ENCODE results near the gene NME3. TPM values are rescaled to one million over a fixed set of nuclear protein-coding genes. Genes with fewer than 3 reads are reported as not detected.

Gene NME3
- total RNA-seq, 1 experiment from 2014 or later = 66.9 TPM

DNA sequence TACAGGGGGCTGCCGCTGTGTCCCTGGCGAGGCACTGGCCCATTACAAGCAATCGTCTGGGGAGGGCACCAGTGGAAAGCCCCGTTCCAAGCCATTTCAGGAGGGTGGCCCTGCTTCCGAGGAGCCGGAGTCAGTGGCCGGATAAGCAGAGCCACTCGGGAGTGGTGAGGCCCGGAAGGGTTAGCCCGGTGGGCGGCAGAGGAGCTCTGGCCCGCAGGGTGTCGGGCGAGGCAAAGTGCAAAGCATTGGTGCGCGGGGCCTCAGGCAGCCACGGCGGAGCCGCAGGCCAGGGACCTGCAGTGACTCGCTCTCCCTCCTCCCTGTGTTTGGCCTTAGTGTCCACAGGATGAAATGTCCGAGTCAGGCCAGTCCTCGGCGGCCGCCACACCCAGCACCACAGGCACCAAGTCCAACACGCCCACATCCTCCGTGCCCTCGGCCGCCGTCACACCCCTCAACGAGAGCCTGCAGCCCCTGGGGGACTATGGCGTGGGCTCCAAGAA is 24.6 kb downstream of the NME3 start:
- Histone ChIP-seq H3K9me2 (replicated peaks; ENCODE audit: low read length) (no peaks in the 10 kb centered on the region), H3K9ac (ENCODE audit: low read length) (no peak overlapping the region), H3K4me2 (ENCODE audit: low read length) (no peak overlapping the region), H3F3A (ENCODE audit: low read length, unreplicated experiment) (no peaks in the 10 kb centered on the region), H4K20me1 (ENCODE audit: low read length) (no peaks in the 10 kb centered on the region), H3K79me2 (ENCODE audit: low read length) (no peaks in the 10 kb centered on the region), H3K36me3 (ENCODE audit: low read depth, low read length) (no peaks in the 10 kb centered on the region), H2AFZ (ENCODE audit: low read length) (no peak overlapping the region), H3K4me3 (ENCODE audit: low read length) (no peak overlapping the region), H3K4me1 (ENCODE audit: insufficient read depth, low read length) (no peaks in the 10 kb centered on the region), H3K27ac (ENCODE audit: low read length) (no peak overlapping the region), H3K27me3 (ENCODE audit: low read length) (no peaks in the 10 kb centered on the region), H3K9me3 (ENCODE audit: low read length) (no peaks in the 10 kb centered on the region)
- TF ChIP-seq EZH2phosphoT487 (IDR thresholded peaks at IDR 0.05; ENCODE audit: borderline replicate concordance, low read length) = no peak
- TF ChIP-seq CTCF (conservative IDR thresholded peaks at IDR 0.05; ENCODE audit: low read depth, low read length) = no peak
- no peak for TF ChIP-seq EZH2 (IDR thresholded peaks at IDR 0.05; ENCODE audit: low read length, unreplicated experiment)
- BruUV-seq (replicated peaks) = no TSS peak
- ChIA-PET CTCF (no interaction called here), POLR2A (ENCODE audit: unreplicated experiment) (no interaction called here)
- DNase-seq (no peak), ATAC-seq (no peak)
- intact Hi-C loops (cut with micrococcal nuclease) = no loop called here

- Histone ChIP-seq H3K27ac (ENCODE audit: low read length) (0 out of 2 replicates have a peak overlapping the region, but pooled peaks have one; percentile 5), H3K9me3 (ENCODE audit: low read length) (no peaks in the 10 kb centered on the region), H3K79me2 (ENCODE audit: low read length) (no peaks in the 10 kb centered on the region), H3F3A (ENCODE audit: low read length, unreplicated experiment) (no peaks in the 10 kb centered on the region), H3K9me2 (replicated peaks; ENCODE audit: low read length) (no peaks in the 10 kb centered on the region), H3K4me3 (ENCODE audit: low read length) (no peak overlapping the region), H3K4me1 (ENCODE audit: insufficient read depth, low read length) (no peaks in the 10 kb centered on the region), H2AFZ (ENCODE audit: low read length) (no peak overlapping the region), H3K9ac (ENCODE audit: low read length) (no peak overlapping the region), H4K20me1 (ENCODE audit: low read length) (no peaks in the 10 kb centered on the region), H3K4me2 (ENCODE audit: low read length) (no peak overlapping the region), H3K36me3 (ENCODE audit: low read depth, low read length) (no peaks in the 10 kb centered on the region), H3K27me3 (ENCODE audit: low read length) (no peaks in the 10 kb centered on the region)
- ChIA-PET CTCF (no interaction called here), POLR2A (ENCODE audit: unreplicated experiment) (interaction anchor here (0.7 kb wide), 1 partner anchor 25 kb away, joined by 3 read pairs; no protein-coding TSS in a partner anchor)
- TF ChIP-seq EZH2 (IDR thresholded peaks at IDR 0.05; ENCODE audit: low read length, unreplicated experiment) (no peak), EZH2phosphoT487 (IDR thresholded peaks at IDR 0.05; ENCODE audit: borderline replicate concordance, low read length) (no peak), CTCF (conservative IDR thresholded peaks at IDR 0.05; ENCODE audit: low read depth, low read length) (no peak)
- ATAC-seq = no peak
- peak; percentile 4 for DNase-seq
- BruUV-seq (replicated peaks) = TSS peak; percentile 20
- intact Hi-C loops (cut with micrococcal nuclease) = no loop called here
These were observed 25.2 kb downstream of the NME3 start for GRCh38 chr16:1745900-1746692.
